IPS-NIHi7 (cell line): Measurements from ENCODE around the gene SMAD5.
A peak's percentile ranks its signal among the peaks of the same experiment; 100 is the strongest.

Experiments
- DNase-seq: peaks from one replicate; pipeline ENCODE4 v3.0.0; 2012; ENCODE audit warnings: mixed read lengths; ENCODE audit errors: extremely low spot score

SMAD5 gene

DNA sequence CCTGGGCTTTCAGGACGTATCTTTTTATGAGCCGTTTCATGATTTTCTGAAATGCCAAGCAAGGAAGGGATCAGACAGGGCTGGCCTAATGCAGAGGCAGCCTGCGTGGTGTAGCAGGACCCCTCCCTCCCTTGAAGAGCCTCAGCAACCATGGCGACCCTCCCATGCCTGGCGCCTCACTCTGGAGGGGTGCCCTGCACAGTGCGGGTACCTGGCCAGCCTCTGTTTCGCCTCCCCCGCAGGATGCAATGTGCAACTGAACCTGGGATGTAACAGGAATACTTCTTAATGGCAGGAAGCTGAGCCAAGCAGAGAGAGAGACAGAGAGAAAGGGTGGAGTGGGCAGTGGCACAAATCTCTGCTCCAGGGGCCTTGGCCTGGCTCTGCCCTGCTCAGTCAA, 83.6 kb downstream of the SMAD5 start:
- no peak for DNase-seq

- DNase-seq, result no peak
These were observed 88.7 kb downstream of the SMAD5 start for GRCh38 chr5:136221340-136221739.

- no peak for DNase-seq
These were observed 90.1 kb downstream of the SMAD5 start for GRCh38 chr5:136222580-136223235.

DNA sequence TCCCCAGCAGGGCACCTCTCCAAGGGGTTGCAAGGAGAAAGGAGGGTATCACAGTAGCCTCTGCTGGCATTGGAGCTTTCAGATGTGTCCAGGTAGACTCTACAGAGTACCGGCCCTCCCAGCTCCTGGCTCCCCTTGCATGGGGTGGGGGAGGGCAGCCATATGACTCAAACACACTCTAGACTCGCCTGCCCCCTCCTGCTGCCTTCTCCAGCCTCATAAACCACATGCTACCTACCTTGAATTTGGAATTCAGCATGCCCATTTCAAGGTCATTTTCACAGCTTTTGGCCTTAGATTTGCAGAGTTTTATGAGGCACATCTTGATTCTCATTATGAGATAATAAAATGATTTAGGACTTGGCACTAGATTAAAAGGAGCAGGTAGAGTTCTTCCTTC, 93.2 kb downstream of the SMAD5 start:
- DNase-seq, result no peak

DNA sequence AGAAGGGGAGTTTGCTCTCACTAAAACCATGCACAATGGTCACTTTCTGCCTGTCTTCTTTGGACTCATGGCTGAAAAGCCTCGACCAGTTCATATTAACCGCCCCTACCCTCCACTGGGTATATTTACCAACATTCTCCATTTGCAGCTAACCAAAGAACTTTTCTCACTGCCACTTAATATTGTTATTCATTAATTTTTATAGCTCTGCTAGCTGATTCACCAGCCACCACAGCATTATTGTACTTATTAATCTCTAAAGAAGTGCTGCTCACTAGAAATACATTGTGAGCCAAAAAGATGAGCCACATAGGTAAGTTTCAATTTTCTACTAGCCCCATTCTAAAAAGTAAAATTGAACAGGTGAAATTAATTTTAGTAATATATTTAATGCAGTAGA, 93.8 kb downstream of the SMAD5 start:
- DNase-seq, result no peak

DNA sequence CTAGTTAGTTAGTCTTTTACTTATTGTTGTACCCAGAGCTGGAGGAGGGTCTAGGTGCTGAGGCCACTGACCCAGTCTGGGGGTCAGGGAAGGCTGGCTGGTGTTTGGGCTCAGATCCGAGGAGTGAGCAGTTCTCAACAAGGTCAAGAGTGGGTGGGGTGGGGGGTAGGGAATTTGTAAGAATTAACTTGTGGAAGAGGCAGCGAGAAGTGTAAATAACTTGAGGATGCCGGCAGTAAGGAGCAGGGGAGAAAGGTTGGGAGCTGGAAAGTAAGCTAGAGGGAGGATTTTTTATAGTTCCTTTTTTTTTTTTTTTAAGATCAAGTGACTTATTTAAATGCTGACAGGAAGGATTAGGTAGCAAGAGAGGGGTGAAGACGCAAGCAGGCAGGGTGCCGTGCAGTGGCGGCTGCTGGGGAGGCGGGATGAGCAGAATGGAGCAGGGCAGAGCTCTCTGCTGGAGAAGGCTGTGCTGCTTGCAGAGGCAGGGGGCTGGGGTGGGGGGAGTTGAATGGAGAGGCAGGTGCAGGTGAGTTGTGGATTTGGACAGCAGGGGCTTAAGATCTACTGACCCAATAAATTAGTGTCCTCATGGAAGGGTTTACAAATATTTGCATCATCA, 95.6 kb downstream of the SMAD5 start:
- DNase-seq, result peak; percentile 43

DNA sequence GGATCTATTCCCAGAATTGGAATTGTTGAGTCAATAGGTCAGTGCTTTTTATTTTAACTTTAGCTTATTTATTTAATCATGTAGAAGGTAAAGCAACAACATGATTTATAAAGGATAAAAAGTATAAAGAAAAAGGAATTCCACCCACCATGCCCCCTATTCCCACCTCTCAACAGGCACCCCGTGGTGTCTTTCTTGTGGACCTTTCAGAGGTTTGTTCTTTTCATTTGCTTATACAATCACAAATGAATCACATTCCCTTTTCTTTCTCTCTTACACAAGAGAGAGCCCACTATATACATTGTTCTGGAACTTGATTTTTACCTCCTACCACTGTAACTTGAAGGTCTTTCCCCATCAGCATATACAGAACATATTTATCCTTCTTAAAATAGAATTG, 97.5 kb downstream of the SMAD5 start:
- no peak for DNase-seq

- DNase-seq, result no peak
These were observed 99.7 kb downstream of the SMAD5 start for GRCh38 chr5:136232316-136232715.
